ENCODE measurements around the gene RNF113B.

Gene RNF113B

DNA sequence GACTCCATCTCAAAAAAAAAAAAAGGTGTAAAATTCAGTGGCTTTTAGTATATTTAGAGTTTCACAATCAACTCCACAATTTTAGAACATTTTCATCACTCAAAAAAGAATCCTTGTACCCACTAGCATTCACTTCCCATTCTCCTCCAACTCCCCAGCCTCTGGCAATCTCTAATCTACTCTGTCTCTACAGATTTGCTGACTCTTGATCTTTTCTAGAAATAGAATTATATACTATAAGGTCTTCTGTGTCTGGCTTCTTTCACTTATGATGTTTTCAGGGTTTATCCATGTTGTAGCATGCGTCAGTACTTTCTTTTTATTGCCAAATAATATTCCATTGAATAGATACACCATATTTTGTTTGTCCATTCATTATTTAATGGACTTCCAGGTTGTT lies 42.2 kb downstream of the RNF113B start:
- DNase-seq (ENCODE audit: low read depth) = no peak
- no peak for TF ChIP-seq CTCF (conservative IDR thresholded peaks at IDR 0.05; ENCODE audit: low read length)
- no peak overlapping the region for H3K4me3 ChIP-seq (ENCODE audit: low read length)

DNA sequence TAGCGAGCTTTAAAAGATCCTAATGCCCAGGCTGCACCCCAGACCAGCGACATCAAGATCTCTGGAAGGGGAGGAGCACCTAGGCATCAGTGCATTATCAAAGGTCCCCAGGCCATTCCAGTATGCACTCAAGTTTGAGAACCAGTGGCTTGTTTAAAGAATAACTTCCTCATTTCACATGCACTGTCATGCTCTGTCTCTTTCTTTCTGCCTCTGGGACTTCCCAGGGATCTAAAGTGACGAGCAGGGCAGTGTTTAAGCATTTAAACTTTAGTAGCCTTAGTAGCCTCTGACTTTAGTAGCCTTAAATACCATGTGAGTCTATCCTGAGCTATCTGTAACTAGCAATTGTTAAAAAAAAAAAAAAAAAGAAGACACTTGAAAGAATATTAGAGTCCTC lies 43.1 kb downstream of the RNF113B start:
- no peak overlapping the region for H3K4me3 ChIP-seq (ENCODE audit: low read length)
- TF ChIP-seq CTCF (conservative IDR thresholded peaks at IDR 0.05; ENCODE audit: low read length) = no peak
- no peak for DNase-seq (ENCODE audit: low read depth)

GRCh38 chr13:98129059-98129746 lies 47.9 kb downstream of the RNF113B start:
- no peak for TF ChIP-seq CTCF (conservative IDR thresholded peaks at IDR 0.05; ENCODE audit: low read length)
- peak; percentile 64 for DNase-seq (ENCODE audit: low read depth)
- H3K4me3 ChIP-seq (ENCODE audit: low read length) = no peak overlapping the region

Measured in AG10803 (cell line).